ENCODE measurements around the gene RIPPLY1. TPM values are rescaled to one million over a fixed set of nuclear protein-coding genes. Genes with fewer than 3 reads are reported as not detected.
A peak's percentile ranks its signal among the peaks of the same experiment; 100 is the strongest.

RIPPLY1 gene
- total and polyA plus RNA-seq, 2 donors (not counting 1 experiment from before 2014, with no cell fraction given): not detected

GRCh38 chrX:106931831-106932491 lies 28.8 kb upstream of the RIPPLY1 start:
- no peaks in the 10 kb centered on the region for H3K27me3 ChIP-seq (ENCODE audit: control insufficient read depth, insufficient read depth, low read length)
- H3K36me3 ChIP-seq (ENCODE audit: control insufficient read depth, insufficient read depth, low read length): no peaks in the 10 kb centered on the region
- H4K20me1 ChIP-seq (ENCODE audit: control insufficient read depth, extremely low read depth, insufficient read depth, low read length): no peaks in the 10 kb centered on the region
- H3K27ac ChIP-seq (ENCODE audit: insufficient read depth, low read length): peak overlapping the region; percentile 14
- no peak overlapping the region for H2AFZ ChIP-seq (ENCODE audit: low read length)
- no peak overlapping the region for H3K9ac ChIP-seq (ENCODE audit: insufficient read depth, low read length)
- peak in 1 of 2 donors; percentile 54 for DNase-seq (ENCODE audit: low read depth in 2 of 2)
- no peaks in the 10 kb centered on the region for H3K9me3 ChIP-seq (ENCODE audit: control insufficient read depth, insufficient read depth, low read depth, low read length)
- H3K4me1 ChIP-seq (ENCODE audit: control insufficient read depth, extremely low read depth, insufficient read depth, low read length): peaks cover 5% of the 10 kb centered on the region
- no peak for TF ChIP-seq EZH2 (IDR thresholded peaks at IDR 0.05; ENCODE audit: low read length, missing control alignments)
- TF ChIP-seq, protein P1, sequence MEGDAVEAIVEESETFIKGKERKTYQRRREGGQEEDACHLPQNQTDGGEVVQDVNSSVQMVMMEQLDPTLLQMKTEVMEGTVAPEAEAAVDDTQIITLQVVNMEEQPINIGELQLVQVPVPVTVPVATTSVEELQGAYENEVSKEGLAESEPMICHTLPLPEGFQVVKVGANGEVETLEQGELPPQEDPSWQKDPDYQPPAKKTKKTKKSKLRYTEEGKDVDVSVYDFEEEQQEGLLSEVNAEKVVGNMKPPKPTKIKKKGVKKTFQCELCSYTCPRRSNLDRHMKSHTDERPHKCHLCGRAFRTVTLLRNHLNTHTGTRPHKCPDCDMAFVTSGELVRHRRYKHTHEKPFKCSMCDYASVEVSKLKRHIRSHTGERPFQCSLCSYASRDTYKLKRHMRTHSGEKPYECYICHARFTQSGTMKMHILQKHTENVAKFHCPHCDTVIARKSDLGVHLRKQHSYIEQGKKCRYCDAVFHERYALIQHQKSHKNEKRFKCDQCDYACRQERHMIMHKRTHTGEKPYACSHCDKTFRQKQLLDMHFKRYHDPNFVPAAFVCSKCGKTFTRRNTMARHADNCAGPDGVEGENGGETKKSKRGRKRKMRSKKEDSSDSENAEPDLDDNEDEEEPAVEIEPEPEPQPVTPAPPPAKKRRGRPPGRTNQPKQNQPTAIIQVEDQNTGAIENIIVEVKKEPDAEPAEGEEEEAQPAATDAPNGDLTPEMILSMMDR (conservative IDR thresholded peaks at IDR 0.05 in 1 of 2, IDR thresholded peaks at IDR 0.05 in 1 of 2; ENCODE audit: low read depth in 1 of 2, low read length in 2 of 2): no peak
- no peak overlapping the region for H3K4me3 ChIP-seq (replicated peaks in 1 of 4; ENCODE audit: control extremely low read depth in 1 of 4, insufficient read depth in 1 of 4, low read depth in 3 of 4, low read length in 4 of 4)
- no peak overlapping the region for H3K4me2 ChIP-seq (ENCODE audit: extremely low read depth, insufficient read depth, low read length)
- H3K79me2 ChIP-seq (ENCODE audit: control insufficient read depth, insufficient read depth, low read length): no peaks in the 10 kb centered on the region

- Histone ChIP-seq H2AFZ (ENCODE audit: low read length) (no peak overlapping the region), H3K27ac (ENCODE audit: insufficient read depth, low read length) (no peak overlapping the region), H3K9me3 (ENCODE audit: control insufficient read depth, insufficient read depth, low read depth, low read length) (no peaks in the 10 kb centered on the region), H3K4me3 (replicated peaks in 1 of 4; ENCODE audit: control extremely low read depth in 1 of 4, insufficient read depth in 1 of 4, low read depth in 3 of 4, low read length in 4 of 4) (no peak overlapping the region), H3K4me1 (ENCODE audit: control insufficient read depth, extremely low read depth, insufficient read depth, low read length) (peaks cover 5% of the 10 kb centered on the region), H3K79me2 (ENCODE audit: control insufficient read depth, insufficient read depth, low read length) (no peaks in the 10 kb centered on the region), H3K27me3 (ENCODE audit: control insufficient read depth, insufficient read depth, low read length) (no peaks in the 10 kb centered on the region), H3K36me3 (ENCODE audit: control insufficient read depth, insufficient read depth, low read length) (no peaks in the 10 kb centered on the region), H3K4me2 (ENCODE audit: extremely low read depth, insufficient read depth, low read length) (no peak overlapping the region), H3K9ac (ENCODE audit: insufficient read depth, low read length) (no peak overlapping the region), H4K20me1 (ENCODE audit: control insufficient read depth, extremely low read depth, insufficient read depth, low read length) (no peaks in the 10 kb centered on the region)
- TF ChIP-seq, protein P1 (conservative IDR thresholded peaks at IDR 0.05 in 1 of 2, IDR thresholded peaks at IDR 0.05 in 1 of 2; ENCODE audit: low read depth in 1 of 2, low read length in 2 of 2): no peak
- no peak for TF ChIP-seq EZH2 (IDR thresholded peaks at IDR 0.05; ENCODE audit: low read length, missing control alignments)
- DNase-seq (ENCODE audit: low read depth in 2 of 2): no peak
These were observed 25.1 kb upstream of the RIPPLY1 start for GRCh38 chrX:106928227-106928626.

GRCh38 chrX:106927700-106928099 lies 24.6 kb upstream of the RIPPLY1 start:
- Histone ChIP-seq H3K4me3 (replicated peaks in 1 of 4; ENCODE audit: control extremely low read depth in 1 of 4, insufficient read depth in 1 of 4, low read depth in 3 of 4, low read length in 4 of 4) (no peak overlapping the region), H3K27ac (ENCODE audit: insufficient read depth, low read length) (no peak overlapping the region), H3K36me3 (ENCODE audit: control insufficient read depth, insufficient read depth, low read length) (no peaks in the 10 kb centered on the region), H3K27me3 (ENCODE audit: control insufficient read depth, insufficient read depth, low read length) (no peaks in the 10 kb centered on the region), H3K9me3 (ENCODE audit: control insufficient read depth, insufficient read depth, low read depth, low read length) (no peaks in the 10 kb centered on the region), H3K79me2 (ENCODE audit: control insufficient read depth, insufficient read depth, low read length) (no peaks in the 10 kb centered on the region), H3K4me2 (ENCODE audit: extremely low read depth, insufficient read depth, low read length) (no peak overlapping the region), H3K4me1 (ENCODE audit: control insufficient read depth, extremely low read depth, insufficient read depth, low read length) (peaks cover 3% of the 10 kb centered on the region), H4K20me1 (ENCODE audit: control insufficient read depth, extremely low read depth, insufficient read depth, low read length) (no peaks in the 10 kb centered on the region), H2AFZ (ENCODE audit: low read length) (no peak overlapping the region), H3K9ac (ENCODE audit: insufficient read depth, low read length) (no peak overlapping the region)
- DNase-seq (ENCODE audit: low read depth in 2 of 2): no peak
- TF ChIP-seq EZH2 (IDR thresholded peaks at IDR 0.05; ENCODE audit: low read length, missing control alignments): no peak
- TF ChIP-seq, protein P1 (conservative IDR thresholded peaks at IDR 0.05 in 1 of 2, IDR thresholded peaks at IDR 0.05 in 1 of 2; ENCODE audit: low read depth in 1 of 2, low read length in 2 of 2): no peak

Measured in fibroblast of lung (primary cell).